Caco-2 (cell line): ENCODE measurements around the gene USP24. TPM values are rescaled to one million over a fixed set of nuclear protein-coding genes. Genes with fewer than 3 reads are reported as not detected.

ENCODE experiments used
- BruUV-seq: library from RNA; stranded (reverse); fragments of 400-500 nt; replicated peaks from 2 replicates; lab custom pipeline; 2021; lab: Mats Ljungman, UMichigan
- CTCF ChIA-PET: fragments of 300-600 bp; sonication (Branson Sonifier 250); formaldehyde crosslinking; loops from one replicate; lab custom pipeline; 2022; ENCODE audit warnings: antibody characterized with exemption; lab: Charles Lee
- POLR2A ChIA-PET: fragments of 300-600 bp; sonication (Branson Sonifier 250); formaldehyde crosslinking; loops from one replicate; lab custom pipeline; 2022; ENCODE audit warnings: antibody characterized with exemption; lab: Charles Lee
- DNase-seq, 2 experiments: peaks; one replicate each; pipeline versions ENCODE4 v3.0.0 to v3.0.0-alpha.2; 2020 to 2022
- H3K27me3 ChIP-seq: replicated peaks from 2 replicates; pipeline ENCODE4 v1.6.0; 2011; ENCODE audit warnings: low read length; ENCODE audit not compliant: control insufficient read depth, insufficient read depth
- H3K36me3 ChIP-seq: 2 replicates; pipeline ENCODE4 v1.5.1; 2011; ENCODE audit warnings: low read length; ENCODE audit not compliant: control insufficient read depth, insufficient read depth
- H3K4me1 ChIP-seq: fragments of 250-450 bp; sonication (Bioruptor Pico); 2 replicates; pipeline ENCODE4 v1.5.1; 2020; ENCODE audit warnings: mild to moderate bottlenecking
- H3K4me3 ChIP-seq: 2 replicates; pipeline ENCODE4 v1.5.1; 2011; ENCODE audit warnings: low read depth, mild to moderate bottlenecking, control low read depth, low read length
- H3K9me3 ChIP-seq: fragments of 250-450 bp; sonication (Bioruptor Pico); 2 replicates; pipeline ENCODE4 v1.5.1; 2020; ENCODE audit warnings: mild to moderate bottlenecking, moderate library complexity
- H3K27ac Mint-ChIP-seq: one replicate; pipeline ENCODE4 v1.8.0; 2022; ENCODE audit warnings: mixed read lengths; ENCODE audit not compliant: unreplicated experiment
- H3K27me3 Mint-ChIP-seq: one replicate; pipeline ENCODE4 v1.8.0; 2022; ENCODE audit warnings: mixed read lengths; ENCODE audit not compliant: insufficient read depth, unreplicated experiment
- H3K36me3 Mint-ChIP-seq: one replicate; pipeline ENCODE4 v1.8.0; 2022; ENCODE audit warnings: mild to moderate bottlenecking, mixed read lengths; ENCODE audit not compliant: insufficient read depth, unreplicated experiment
- H3K4me1 Mint-ChIP-seq: one replicate; pipeline ENCODE4 v1.8.0; 2022; ENCODE audit warnings: low read depth, mixed read lengths; ENCODE audit not compliant: unreplicated experiment
- H3K4me3 Mint-ChIP-seq: one replicate; pipeline ENCODE4 v1.8.0; 2022; ENCODE audit warnings: mild to moderate bottlenecking, moderate library complexity, mixed read lengths; ENCODE audit not compliant: unreplicated experiment
- H3K9me3 Mint-ChIP-seq: one replicate; pipeline ENCODE4 v1.8.0; 2022; ENCODE audit warnings: mixed read lengths; ENCODE audit not compliant: unreplicated experiment
- intact Hi-C: fragments of 100-400 bp; cut with micrococcal nuclease; formaldehyde crosslinking; loops from one replicate; pipeline ENCODE4 v1.10.0; 2022; ENCODE audit not compliant: unreplicated experiment
- total RNA-seq: library from RNA; stranded (reverse); gene quantifications from 2 replicates; pipeline ENCODE4 v1.2.3, GENCODE V29; 2022
- TF ChIP-seq, protein P1 (sequence below), 2 experiments: fragments of 200-600 bp in 1 of 2; IDR thresholded peaks; 1 replicate in 1 of 2; 2 replicates in 1 of 2; pipeline versions ENCODE4 v1.5.1 to v1.8.0; 2011 to 2022; ENCODE audit warnings: antibody characterized with exemption in 1 of 2, control low read depth in 1 of 2, inconsistent platforms in 1 of 2, low read depth in 1 of 2, low read length in 1 of 2, mild to moderate bottlenecking in 1 of 2, moderate library complexity in 1 of 2; ENCODE audit not compliant: insufficient read depth in 1 of 2, severe bottlenecking in 1 of 2, unreplicated experiment in 1 of 2

Gene USP24
- total RNA-seq, 1 experiment from 2014 or later, result 34.7 TPM

DNA sequence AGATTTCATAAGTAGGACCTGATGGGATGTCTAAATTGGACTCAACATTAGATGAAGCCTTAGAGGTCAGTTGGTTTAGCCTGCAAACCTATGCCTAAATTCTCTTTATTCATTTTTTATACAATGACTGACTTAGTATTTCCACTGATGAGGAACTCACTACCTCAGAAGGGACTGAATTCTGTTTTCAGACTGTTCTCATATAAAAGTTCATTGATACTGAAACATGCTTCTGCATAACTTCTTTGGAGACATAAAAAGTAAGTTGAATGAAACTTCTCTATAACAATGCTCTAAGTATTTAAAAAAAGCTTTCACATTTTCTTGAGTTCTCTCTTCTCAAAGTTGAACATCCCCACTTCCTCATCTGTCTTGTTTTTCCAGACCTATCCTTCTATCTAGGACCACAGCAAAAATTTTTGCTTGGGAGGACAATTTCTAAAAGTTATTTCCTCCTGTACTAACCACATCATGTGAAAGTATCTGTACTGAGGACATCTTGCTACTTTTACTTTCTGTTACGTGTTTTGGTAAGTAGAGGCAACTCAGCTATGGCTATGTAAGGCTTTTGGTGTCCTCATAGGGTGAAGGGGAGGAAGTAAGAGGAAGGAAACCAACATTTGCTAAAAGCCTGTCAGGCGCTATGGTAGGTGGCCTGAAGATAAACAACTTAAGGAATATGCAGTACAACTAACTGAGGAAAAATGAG is 64.1 kb downstream of the USP24 start:
- no peaks in the 10 kb centered on the region for H3K9me3 ChIP-seq
- Mint-ChIP-seq H3K36me3 (peaks cover 30% of the 10 kb centered on the region), H3K27ac (no peak overlapping the region), H3K9me3 (no peaks in the 10 kb centered on the region), H3K4me3 (no peak overlapping the region), H3K27me3 (no peaks in the 10 kb centered on the region), H3K4me1 (no peaks in the 10 kb centered on the region)
- intact Hi-C loops, result no loop called here
- no peak overlapping the region for H3K4me3 ChIP-seq
- POLR2A ChIA-PET, result no interaction called here
- TF ChIP-seq, protein P1, sequence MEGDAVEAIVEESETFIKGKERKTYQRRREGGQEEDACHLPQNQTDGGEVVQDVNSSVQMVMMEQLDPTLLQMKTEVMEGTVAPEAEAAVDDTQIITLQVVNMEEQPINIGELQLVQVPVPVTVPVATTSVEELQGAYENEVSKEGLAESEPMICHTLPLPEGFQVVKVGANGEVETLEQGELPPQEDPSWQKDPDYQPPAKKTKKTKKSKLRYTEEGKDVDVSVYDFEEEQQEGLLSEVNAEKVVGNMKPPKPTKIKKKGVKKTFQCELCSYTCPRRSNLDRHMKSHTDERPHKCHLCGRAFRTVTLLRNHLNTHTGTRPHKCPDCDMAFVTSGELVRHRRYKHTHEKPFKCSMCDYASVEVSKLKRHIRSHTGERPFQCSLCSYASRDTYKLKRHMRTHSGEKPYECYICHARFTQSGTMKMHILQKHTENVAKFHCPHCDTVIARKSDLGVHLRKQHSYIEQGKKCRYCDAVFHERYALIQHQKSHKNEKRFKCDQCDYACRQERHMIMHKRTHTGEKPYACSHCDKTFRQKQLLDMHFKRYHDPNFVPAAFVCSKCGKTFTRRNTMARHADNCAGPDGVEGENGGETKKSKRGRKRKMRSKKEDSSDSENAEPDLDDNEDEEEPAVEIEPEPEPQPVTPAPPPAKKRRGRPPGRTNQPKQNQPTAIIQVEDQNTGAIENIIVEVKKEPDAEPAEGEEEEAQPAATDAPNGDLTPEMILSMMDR (IDR thresholded peaks at IDR 0.05; ENCODE audit: insufficient read depth in 1 of 2, low read depth in 1 of 2, low read length in 1 of 2, severe bottlenecking in 1 of 2, unreplicated experiment in 1 of 2), result no peak
- H3K36me3 ChIP-seq, result no peaks in the 10 kb centered on the region
- DNase-seq, result no peak
- H3K4me1 ChIP-seq, result no peaks in the 10 kb centered on the region
- BruUV-seq, result no TSS peak
- H3K27me3 ChIP-seq, result no peaks in the 10 kb centered on the region
- CTCF ChIA-PET, result no interaction called here

- ChIA-PET POLR2A (no interaction called here), CTCF (no interaction called here)
- Histone ChIP-seq H3K4me1 (no peaks in the 10 kb centered on the region), H3K36me3 (no peaks in the 10 kb centered on the region), H3K27me3 (no peaks in the 10 kb centered on the region), H3K4me3 (no peak overlapping the region), H3K9me3 (no peaks in the 10 kb centered on the region)
- H3K9me3 Mint-ChIP-seq, result no peaks in the 10 kb centered on the region
- H3K36me3 Mint-ChIP-seq, result peaks cover 24% of the 10 kb centered on the region
- TF ChIP-seq, protein P1 (IDR thresholded peaks at IDR 0.05; ENCODE audit: insufficient read depth in 1 of 2, low read depth in 1 of 2, low read length in 1 of 2, severe bottlenecking in 1 of 2, unreplicated experiment in 1 of 2), result no peak
- no peak overlapping the region for H3K4me3 Mint-ChIP-seq
- no peaks in the 10 kb centered on the region for H3K4me1 Mint-ChIP-seq
- BruUV-seq, result no TSS peak
- DNase-seq, result no peak
- intact Hi-C loops, result no loop called here
- no peak overlapping the region for H3K27ac Mint-ChIP-seq
- no peaks in the 10 kb centered on the region for H3K27me3 Mint-ChIP-seq
Measured at GRCh38 chr1:55148676-55149075, 66.5 kb downstream of the USP24 start.

- Mint-ChIP-seq H3K27me3 (no peaks in the 10 kb centered on the region), H3K9me3 (no peaks in the 10 kb centered on the region), H3K27ac (no peak overlapping the region), H3K36me3 (peaks cover 24% of the 10 kb centered on the region), H3K4me3 (no peak overlapping the region), H3K4me1 (no peaks in the 10 kb centered on the region)
- Histone ChIP-seq H3K9me3 (no peaks in the 10 kb centered on the region), H3K36me3 (no peaks in the 10 kb centered on the region), H3K4me3 (no peak overlapping the region), H3K27me3 (no peaks in the 10 kb centered on the region), H3K4me1 (no peaks in the 10 kb centered on the region)
- intact Hi-C loops, result no loop called here
- POLR2A ChIA-PET, result no interaction called here
- TF ChIP-seq, protein P1 (IDR thresholded peaks at IDR 0.05; ENCODE audit: insufficient read depth in 1 of 2, low read depth in 1 of 2, low read length in 1 of 2, severe bottlenecking in 1 of 2, unreplicated experiment in 1 of 2), result no peak
- BruUV-seq, result no TSS peak
- DNase-seq, result no peak
- CTCF ChIA-PET, result no interaction called here
Measured at GRCh38 chr1:55147524-55147923, 67.6 kb downstream of the USP24 start.
